DND-41 (cell line): ENCODE measurements around the gene NCR2.

ENCODE experiments used
- CTCF ChIP-seq: IDR thresholded peaks from 2 replicates; pipeline ENCODE4 v1.5.1; 2012; ENCODE audit warnings: borderline replicate concordance, low read length, moderate library complexity, mild to moderate bottlenecking; ENCODE audit not compliant: poor library complexity, severe bottlenecking; ENCODE audit errors: extremely low read depth
- EZH2 ChIP-seq: IDR thresholded peaks from 3 replicates; pipeline ENCODE4 v1.6.1; 2012; ENCODE audit warnings: borderline replicate concordance, low read depth, mild to moderate bottlenecking, moderate library complexity, low read length, inconsistent platforms; ENCODE audit not compliant: severe bottlenecking

DNA sequence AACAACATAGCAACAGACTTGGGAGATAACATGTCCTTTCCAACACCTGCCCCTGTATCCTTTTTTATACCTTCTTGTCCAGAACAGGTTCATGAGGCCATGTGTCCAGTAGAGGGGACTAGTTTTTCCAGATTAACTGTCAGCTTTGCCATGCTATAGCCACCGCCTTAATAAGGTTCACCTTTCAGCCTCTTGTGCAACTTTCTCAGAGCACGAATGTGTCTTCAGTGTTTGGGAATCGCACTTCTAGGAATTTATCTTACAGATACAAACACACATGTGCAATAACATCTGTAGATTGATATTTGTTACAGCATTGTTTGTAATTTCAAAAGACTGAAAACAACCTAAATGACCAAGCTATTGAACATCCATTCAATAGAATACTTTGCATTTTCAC is 21.4 kb downstream of the NCR2 start:
- TF ChIP-seq CTCF (no peak), EZH2 (no peak)
